Liver (tissue), 3 donors: ENCODE measurements around the gene CPT1B.

ENCODE experiments used
- RAD21 ChIP-seq, 2 donors: IDR thresholded peaks; 2 replicates each; pipeline ENCODE4 v1.6.1; 2016; ENCODE audit warnings: antibody characterized with exemption in 2 of 2, mild to moderate bottlenecking in 2 of 2
- ZBTB33 ChIP-seq: IDR thresholded peaks from 2 replicates; pipeline ENCODE4 v1.6.1; 2016; ENCODE audit warnings: antibody characterized with exemption
- TF ChIP-seq, protein P1 (sequence below): fragments of 150-350 bp; IDR thresholded peaks from 2 replicates; pipeline ENCODE4 v1.5.1; 2017; ENCODE audit warnings: improper control_type of control experiment, low read depth, low read length; ENCODE audit not compliant: missing input control
- donor health status: healthy.
- donor health status: healthy.

DNA sequence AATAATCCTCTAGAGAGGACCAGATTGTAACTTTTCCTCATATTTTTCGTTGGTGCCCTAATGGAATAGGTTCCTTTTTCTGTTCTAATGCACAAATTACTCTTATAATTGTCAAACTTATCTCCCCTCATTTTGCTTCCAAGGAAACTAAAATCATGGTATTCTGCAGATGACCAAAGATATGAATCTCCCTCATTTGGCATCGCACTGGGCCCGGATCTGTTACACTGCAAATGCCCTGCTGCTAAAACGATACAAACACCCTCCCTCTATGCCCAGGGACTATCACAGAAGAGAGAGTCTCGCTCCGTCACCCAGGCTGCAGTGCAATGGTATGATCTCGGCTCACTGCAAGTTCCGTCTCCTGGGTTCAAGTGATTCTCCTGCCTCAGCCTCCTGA is 24.9 kb downstream of the CPT1B start:
- TF ChIP-seq, protein P1, sequence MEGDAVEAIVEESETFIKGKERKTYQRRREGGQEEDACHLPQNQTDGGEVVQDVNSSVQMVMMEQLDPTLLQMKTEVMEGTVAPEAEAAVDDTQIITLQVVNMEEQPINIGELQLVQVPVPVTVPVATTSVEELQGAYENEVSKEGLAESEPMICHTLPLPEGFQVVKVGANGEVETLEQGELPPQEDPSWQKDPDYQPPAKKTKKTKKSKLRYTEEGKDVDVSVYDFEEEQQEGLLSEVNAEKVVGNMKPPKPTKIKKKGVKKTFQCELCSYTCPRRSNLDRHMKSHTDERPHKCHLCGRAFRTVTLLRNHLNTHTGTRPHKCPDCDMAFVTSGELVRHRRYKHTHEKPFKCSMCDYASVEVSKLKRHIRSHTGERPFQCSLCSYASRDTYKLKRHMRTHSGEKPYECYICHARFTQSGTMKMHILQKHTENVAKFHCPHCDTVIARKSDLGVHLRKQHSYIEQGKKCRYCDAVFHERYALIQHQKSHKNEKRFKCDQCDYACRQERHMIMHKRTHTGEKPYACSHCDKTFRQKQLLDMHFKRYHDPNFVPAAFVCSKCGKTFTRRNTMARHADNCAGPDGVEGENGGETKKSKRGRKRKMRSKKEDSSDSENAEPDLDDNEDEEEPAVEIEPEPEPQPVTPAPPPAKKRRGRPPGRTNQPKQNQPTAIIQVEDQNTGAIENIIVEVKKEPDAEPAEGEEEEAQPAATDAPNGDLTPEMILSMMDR: no peak
- no peak for TF ChIP-seq RAD21 (IDR thresholded peaks at IDR 0.05)
- TF ChIP-seq ZBTB33: no peak
